ENCODE measurements around the gene ITGB1.

GRCh38 chr10:32957341-32958084 is 517 bp downstream of the ITGB1 start:
- TF ChIP-seq CTCF (IDR thresholded peaks at IDR 0.05) (no peak), ELF1 (IDR thresholded peaks at IDR 0.05) (no peak), TAF1 (IDR thresholded peaks at IDR 0.05; ENCODE audit: borderline replicate concordance, low read depth, low read length) (no peak), RAD21 (IDR thresholded peaks at IDR 0.05; ENCODE audit: low read length) (no peak), EZH2phosphoT487 (IDR thresholded peaks at IDR 0.05; ENCODE audit: borderline replicate concordance, low read depth) (no peak), SIN3A (IDR thresholded peaks at IDR 0.05; ENCODE audit: borderline replicate concordance, low read depth, low read length) (no peak), TCF12 (IDR thresholded peaks at IDR 0.05) (no peak), POLR2AphosphoS5 (IDR thresholded peaks at IDR 0.05; ENCODE audit: low read depth, low read length) (no peak), GABPA (IDR thresholded peaks at IDR 0.05; ENCODE audit: low read depth) (no peak), EP300 (IDR thresholded peaks at IDR 0.05; ENCODE audit: borderline replicate concordance in 1 of 2, low read depth in 1 of 2, low read length in 1 of 2) (no peak), USF1 (IDR thresholded peaks at IDR 0.05; ENCODE audit: borderline replicate concordance, low read depth) (no peak)
- TF ChIP-seq, protein P1, sequence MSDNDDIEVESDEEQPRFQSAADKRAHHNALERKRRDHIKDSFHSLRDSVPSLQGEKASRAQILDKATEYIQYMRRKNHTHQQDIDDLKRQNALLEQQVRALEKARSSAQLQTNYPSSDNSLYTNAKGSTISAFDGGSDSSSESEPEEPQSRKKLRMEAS (IDR thresholded peaks at IDR 0.05; ENCODE audit: low read depth) = no peak
